GM20000 (cell line): ENCODE results near the gene ZNF672.
"Not testable (repeated sequence)": the region's sequence is repeated elsewhere in the genome, so short reads cannot be mapped to it uniquely, and the experiment has no call there.

ENCODE experiments used
- DNase-seq: peaks from one replicate; pipeline ENCODE4 v3.0.0; 2012; ENCODE audit warnings: low spot score
- TF ChIP-seq, protein P1 (sequence below): IDR thresholded peaks from 2 replicates; pipeline ENCODE4 v1.5.1; 2012; ENCODE audit warnings: mild to moderate bottlenecking, control low read depth; ENCODE audit errors: extremely low read depth, missing control alignments

ZNF672 gene

DNA sequence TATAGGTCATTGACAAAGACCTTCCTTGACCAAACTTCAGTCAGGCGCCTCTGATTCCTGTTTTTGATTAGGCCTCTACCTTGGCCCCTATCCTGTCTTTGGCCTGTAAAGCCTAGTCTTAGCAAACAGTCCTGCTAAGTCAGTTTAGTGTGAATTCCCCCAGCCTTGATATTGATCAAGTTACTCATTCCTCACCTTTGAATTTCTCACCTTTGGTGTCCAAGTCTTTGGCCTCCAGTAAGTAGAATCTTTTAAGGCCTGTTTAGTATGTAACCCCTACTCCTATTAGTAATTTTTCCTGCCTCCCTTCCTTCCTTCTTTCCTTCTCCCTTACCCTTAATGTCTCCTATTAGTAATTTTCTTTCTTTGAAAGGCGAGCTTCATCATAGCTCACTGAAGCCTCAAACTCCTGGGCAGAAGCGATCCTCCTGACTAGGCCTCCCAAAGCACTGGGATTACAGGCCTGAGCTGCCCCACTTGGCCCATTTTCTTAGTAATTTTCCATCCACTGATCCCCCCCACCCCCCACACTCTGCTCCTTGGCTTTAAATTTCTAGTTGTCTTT is 33.9 kb downstream of the ZNF672 start:
- DNase-seq, result no peak
- TF ChIP-seq, protein P1, sequence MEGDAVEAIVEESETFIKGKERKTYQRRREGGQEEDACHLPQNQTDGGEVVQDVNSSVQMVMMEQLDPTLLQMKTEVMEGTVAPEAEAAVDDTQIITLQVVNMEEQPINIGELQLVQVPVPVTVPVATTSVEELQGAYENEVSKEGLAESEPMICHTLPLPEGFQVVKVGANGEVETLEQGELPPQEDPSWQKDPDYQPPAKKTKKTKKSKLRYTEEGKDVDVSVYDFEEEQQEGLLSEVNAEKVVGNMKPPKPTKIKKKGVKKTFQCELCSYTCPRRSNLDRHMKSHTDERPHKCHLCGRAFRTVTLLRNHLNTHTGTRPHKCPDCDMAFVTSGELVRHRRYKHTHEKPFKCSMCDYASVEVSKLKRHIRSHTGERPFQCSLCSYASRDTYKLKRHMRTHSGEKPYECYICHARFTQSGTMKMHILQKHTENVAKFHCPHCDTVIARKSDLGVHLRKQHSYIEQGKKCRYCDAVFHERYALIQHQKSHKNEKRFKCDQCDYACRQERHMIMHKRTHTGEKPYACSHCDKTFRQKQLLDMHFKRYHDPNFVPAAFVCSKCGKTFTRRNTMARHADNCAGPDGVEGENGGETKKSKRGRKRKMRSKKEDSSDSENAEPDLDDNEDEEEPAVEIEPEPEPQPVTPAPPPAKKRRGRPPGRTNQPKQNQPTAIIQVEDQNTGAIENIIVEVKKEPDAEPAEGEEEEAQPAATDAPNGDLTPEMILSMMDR, result no peak

DNA sequence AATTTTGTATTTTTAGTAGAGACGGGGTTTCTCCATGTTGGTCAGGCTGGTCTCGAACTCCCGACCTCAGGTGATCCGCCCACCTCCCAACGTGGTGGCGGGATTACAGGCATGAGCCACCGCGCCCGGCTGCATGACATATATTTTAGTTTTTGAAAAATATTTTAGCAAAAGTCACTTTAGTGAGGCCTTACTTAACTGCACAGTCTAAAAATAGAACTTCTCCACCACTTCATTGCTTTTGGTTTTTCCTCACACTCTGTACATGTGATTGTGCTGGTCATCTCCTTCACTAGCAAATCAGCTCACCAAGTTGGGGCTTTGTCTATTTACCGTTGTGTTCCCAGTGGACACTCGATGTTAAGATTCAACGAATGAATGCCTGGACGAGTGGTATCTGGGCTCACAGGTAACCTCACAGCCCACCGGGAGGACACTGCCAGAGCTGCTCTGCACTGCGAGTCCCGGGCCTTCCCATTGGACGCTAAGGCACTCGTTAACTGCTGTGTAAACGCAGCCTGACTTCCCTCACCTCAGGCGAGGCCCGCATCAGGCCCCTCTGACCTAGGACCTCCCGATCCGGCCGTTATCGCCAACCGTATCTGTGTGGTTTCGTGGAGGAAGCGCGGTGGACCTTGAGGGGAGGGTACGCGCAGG is 34.9 kb downstream of the ZNF672 start:
- TF ChIP-seq, protein P1, result no peak
- peak; percentile 40 for DNase-seq

DNA sequence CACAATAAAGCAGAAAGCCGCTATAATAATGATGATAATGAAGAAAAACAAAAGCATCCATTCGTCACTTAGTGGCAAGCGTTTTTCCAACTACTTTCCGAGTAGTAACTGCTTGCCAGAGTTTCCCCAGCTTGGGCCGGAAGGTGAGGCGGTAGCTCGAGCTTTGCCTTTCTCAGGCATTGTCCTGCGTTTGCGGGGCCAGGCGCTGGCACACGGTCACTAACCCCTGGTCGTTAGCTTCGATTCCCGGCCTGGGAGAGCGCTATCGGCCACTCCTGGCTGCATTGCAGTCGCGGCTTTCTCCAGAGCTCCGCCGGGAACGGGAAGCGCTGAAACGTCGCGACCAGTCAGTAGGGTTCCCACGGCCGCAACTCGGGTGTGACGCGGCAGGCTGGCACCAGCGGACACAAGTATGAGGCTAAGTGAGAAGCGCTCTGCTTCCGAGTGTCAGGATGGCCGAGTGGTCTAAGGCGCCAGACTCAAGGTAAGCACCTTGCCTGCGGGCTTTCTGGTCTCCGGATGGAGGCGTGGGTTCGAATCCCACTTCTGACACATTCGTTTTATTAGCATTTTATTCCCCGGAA is 35.5 kb downstream of the ZNF672 start:
- peak; percentile 79 for DNase-seq

DNA sequence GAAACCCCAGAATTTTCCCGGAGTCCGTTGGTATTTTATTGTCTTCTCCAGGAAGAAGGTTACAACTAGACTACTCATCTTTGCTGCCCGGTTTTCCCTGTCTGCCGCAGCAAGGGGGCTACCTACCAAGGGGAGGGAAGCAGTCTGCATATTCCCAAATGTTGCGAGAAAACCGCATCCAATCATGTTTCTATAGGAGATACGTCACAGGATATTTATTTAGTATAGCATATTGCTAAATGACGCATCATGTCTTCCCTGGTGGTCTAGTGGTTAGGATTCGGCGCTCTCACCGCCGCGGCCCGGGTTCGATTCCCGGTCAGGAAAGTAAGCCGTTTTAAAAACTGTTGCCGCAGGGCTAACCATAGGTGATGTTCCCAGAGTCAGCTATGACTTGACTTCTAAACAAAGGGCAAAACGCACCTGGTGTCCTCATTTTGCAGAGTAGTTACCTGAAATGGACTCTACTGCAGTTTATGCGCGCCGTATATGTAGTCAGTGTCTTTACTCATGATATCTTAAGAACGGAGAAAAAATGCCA is 36.0 kb downstream of the ZNF672 start:
- DNase-seq, result no peak
- TF ChIP-seq, protein P1, result no peak

More for the DNA sequence above, 35.5 kb downstream of the ZNF672 start:
- TF ChIP-seq, protein P1, result no peak

DNA sequence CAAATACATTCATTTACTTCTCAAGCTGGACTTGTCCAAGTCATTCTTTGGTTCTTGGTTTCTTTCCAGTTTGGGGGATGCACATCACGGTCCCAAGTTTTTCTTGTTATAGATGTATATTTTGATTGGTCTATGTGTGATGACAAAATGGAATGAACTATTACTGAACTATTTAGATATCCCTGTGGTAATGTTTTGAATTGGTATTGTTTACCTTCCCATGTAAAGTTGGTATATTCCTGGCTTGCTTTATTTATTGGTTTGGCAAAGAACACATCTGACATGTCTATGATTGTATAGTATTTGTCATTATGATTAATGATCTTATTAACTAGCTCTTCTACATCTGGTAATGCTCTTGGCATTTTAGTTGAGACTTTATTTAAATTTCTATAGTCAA is 43.2 kb downstream of the ZNF672 start:
- DNase-seq, result no peak
- TF ChIP-seq, protein P1, result no peak

DNA sequence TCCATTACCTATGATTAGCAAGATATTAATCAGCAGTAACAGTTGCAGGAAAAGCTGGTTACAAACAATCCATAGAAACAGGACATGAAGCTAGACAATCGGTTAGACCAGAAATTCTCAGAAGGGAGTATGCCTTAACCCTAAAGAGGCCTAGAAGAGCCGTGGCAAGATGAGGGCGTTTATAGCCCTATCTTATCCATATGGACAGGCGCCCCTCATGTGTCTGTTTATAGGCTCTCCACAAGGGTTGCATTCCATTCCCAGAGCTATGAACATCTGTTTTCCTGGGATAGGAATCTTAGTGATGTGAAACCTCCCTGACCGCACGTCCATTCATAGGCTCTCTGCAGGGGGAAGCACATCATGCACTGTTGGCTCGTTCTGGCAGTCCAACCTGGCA is 44.4 kb downstream of the ZNF672 start:
- not testable (repeated sequence) for DNase-seq

DNA sequence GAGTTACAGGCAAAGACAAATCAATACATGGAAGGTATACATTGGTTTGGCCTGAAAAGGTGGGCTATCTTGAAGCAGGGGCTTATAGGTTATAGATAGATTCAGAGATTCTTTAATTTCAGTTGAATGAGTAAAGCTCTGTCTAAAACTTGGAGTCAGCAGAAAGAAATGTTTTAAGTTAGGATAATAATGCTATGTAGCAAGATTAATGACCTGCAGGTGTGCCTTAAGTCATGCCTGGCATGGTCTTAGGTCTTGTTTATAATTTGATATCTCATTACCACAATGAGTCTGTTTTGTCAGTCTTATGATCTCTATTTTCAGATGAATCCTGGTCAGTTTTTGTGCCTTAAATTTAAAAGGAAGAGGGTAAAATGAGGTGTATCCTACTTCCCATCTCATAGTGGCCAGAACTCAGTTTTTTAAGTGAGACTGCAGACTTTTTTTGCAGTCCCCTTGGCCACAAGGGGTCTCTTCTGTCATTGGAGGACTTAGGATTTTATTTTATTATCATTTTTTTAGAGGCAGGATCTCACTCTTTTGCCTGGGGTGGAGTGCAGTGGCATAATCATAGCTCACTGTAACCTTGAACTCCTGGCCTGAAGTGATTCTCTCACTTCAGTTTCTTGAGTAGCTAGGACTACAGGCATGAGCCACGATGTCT is 46.7 kb downstream of the ZNF672 start:
- TF ChIP-seq, protein P1, result no peak
- DNase-seq, result no peak
